ENCODE results near the gene MRPL32.

MRPL32 gene

GRCh38 chr7:42972699-42973500 lies 40.7 kb downstream of the MRPL32 start:
- DNase-seq: no peak

- no peak for DNase-seq
Measured at GRCh38 chr7:42976371-42976770, 44.2 kb downstream of the MRPL32 start.

- no peak for DNase-seq
Measured at GRCh38 chr7:42978496-42978895, 46.3 kb downstream of the MRPL32 start.

- no peak for DNase-seq
Measured at GRCh38 chr7:42980084-42980483, 47.9 kb downstream of the MRPL32 start.

- DNase-seq: no peak
Measured at GRCh38 chr7:42980514-42980913, 48.3 kb downstream of the MRPL32 start.

- DNase-seq: no peak
Measured at GRCh38 chr7:42981601-42982000, 49.4 kb downstream of the MRPL32 start.

GRCh38 chr7:42982604-42983115 lies 50.5 kb downstream of the MRPL32 start:
- DNase-seq: no peak

GRCh38 chr7:42984137-42984536 lies 52.0 kb downstream of the MRPL32 start:
- DNase-seq: no peak

GRCh38 chr7:42986213-42986612 lies 54.0 kb downstream of the MRPL32 start:
- no peak for DNase-seq

GRCh38 chr7:42986781-42987248 lies 54.6 kb downstream of the MRPL32 start:
- DNase-seq: no peak
